ENCODE data around the gene AICDA. TPM values are rescaled to one million over a fixed set of nuclear protein-coding genes. Genes with fewer than 3 reads are reported as not detected.

Gene AICDA
- total and polyA plus RNA-seq, 2 of the 13 experiments (the other 11 are each of a cell fraction or from before 2014, with no cell fraction given), result not detected

DNA sequence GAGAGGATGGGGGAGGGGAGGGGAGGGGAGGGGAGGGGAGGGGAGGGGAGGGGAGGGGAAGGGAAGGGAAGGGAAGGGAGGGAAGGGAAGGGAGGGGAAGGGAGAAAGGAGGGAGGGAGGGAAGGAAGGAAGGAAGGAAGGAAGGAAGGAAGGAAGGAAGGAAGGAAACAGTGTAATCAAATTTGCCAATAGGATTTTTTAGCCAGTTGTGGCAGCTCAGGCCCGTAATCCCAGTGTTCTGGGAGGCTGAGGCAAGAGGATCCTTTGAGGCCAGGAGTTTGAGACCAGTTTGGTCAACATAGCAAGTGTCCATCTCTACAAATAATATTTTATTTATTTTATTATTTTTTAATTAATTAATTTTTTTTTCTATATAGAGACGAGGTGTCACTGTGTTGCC, 19.4 kb downstream of the AICDA start:
- Histone ChIP-seq H3K4me2 (ENCODE audit: low read depth, low read length) (no peak overlapping the region), H3K4me1 (ENCODE audit: insufficient read depth, low read length) (peaks cover 7% of the 10 kb centered on the region; the same call in 1 of the 2 replicates), H4K20me1 (ENCODE audit: insufficient read depth, low read length) (no peaks in the 10 kb centered on the region), H3K36me3 (replicated peaks in 1 of 2; ENCODE audit: control insufficient read depth in 1 of 2, insufficient read depth in 2 of 2, low read length in 2 of 2) (no peaks in the 10 kb centered on the region), H3K9ac (ENCODE audit: insufficient read depth, low read depth, low read length) (no peak overlapping the region), H3K79me2 (ENCODE audit: insufficient read depth, low read length) (no peaks in the 10 kb centered on the region), H3K27ac (ENCODE audit: extremely low read length, insufficient read depth, low read length) (no peak overlapping the region), H3K27me3 (ENCODE audit: control insufficient read depth in 1 of 2, insufficient read depth in 2 of 2, low read length in 2 of 2) (no peaks in the 10 kb centered on the region), H3K9me3 (ENCODE audit: low read length) (no peaks in the 10 kb centered on the region), H3K4me3 (replicated peaks in 1 of 3; ENCODE audit: insufficient read depth in 1 of 3, low read depth in 2 of 3, low read length in 3 of 3) (no peak overlapping the region), H2AFZ (ENCODE audit: low read length) (no peak overlapping the region)
- TF ChIP-seq KDM1A (CRISPR knock-in tag; IDR thresholded peaks at IDR 0.05), result no peak
- no peak for TF ChIP-seq DNMT3B (CRISPR knock-in tag; conservative IDR thresholded peaks at IDR 0.05)
- TF ChIP-seq PCBP1 (IDR thresholded peaks at IDR 0.05; ENCODE audit: borderline replicate concordance, low read depth, low read length), result 0 out of 2 replicates have a peak, but pooled peaks have one; percentile 36
- no peak for TF ChIP-seq PRDM15 (CRISPR knock-in tag; IDR thresholded peaks at IDR 0.05)
- TF ChIP-seq WIZ (CRISPR knock-in tag; IDR thresholded peaks at IDR 0.05), result no peak
- peak; percentile 91 for TF ChIP-seq HNRNPK (IDR thresholded peaks at IDR 0.05; ENCODE audit: low read depth, low read length, poor library complexity, severe bottlenecking)
- no peak for TF ChIP-seq HMG20B (CRISPR knock-in tag; conservative IDR thresholded peaks at IDR 0.05)
- ATAC-seq, result no peak
- in situ Hi-C loops (cut with HindIII; ENCODE audit: extremely low pct_ligation_motif_present, low pct_unique_long_range_greater_than_20kb) (no loop called here), intact Hi-C loops (cut with micrococcal nuclease; ENCODE audit: unreplicated experiment) (no loop called here)
- CTCF ChIA-PET (ENCODE audit: low intra/inter-chr PET ratio, low total read pairs), result no interaction called here
- no peak for DNase-seq (ENCODE audit: low spot score)
- WGBS (ENCODE audit: low lambda C conversion rate), result 12% methylated on average over 2 of the region's 2 CpGs
- POLR2A ChIA-PET, result no interaction called here
- no peak for FAIRE-seq
- BruUV-seq (replicated peaks), result no TSS peak
